ENCODE data around the gene ANGPTL2. TPM values are rescaled to one million over a fixed set of nuclear protein-coding genes. Genes with fewer than 3 reads are reported as not detected.
"Not testable (repeated sequence)": the region's sequence is repeated elsewhere in the genome, so short reads cannot be mapped to it uniquely, and the experiment has no call there.

Gene ANGPTL2, protein sequence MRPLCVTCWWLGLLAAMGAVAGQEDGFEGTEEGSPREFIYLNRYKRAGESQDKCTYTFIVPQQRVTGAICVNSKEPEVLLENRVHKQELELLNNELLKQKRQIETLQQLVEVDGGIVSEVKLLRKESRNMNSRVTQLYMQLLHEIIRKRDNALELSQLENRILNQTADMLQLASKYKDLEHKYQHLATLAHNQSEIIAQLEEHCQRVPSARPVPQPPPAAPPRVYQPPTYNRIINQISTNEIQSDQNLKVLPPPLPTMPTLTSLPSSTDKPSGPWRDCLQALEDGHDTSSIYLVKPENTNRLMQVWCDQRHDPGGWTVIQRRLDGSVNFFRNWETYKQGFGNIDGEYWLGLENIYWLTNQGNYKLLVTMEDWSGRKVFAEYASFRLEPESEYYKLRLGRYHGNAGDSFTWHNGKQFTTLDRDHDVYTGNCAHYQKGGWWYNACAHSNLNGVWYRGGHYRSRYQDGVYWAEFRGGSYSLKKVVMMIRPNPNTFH
- total RNA-seq (10 to 100 TPM; 33.8 to 69.5 (median 47.2) TPM), polyA plus RNA-seq (26.7 TPM)
- long read RNA-seq, donor 1, transcript ANGPTL2-202 (5 exons, 3,707 nt): major isoform, 17 of 37 reads
- long read RNA-seq, donor 1, partial matches to known transcripts: 14 of 37 reads
- long read RNA-seq, donor 1, other reads (novel, unspliced or antisense): 6 of 37 reads
- long read RNA-seq, donor 2, transcript ANGPTL2-202 (5 exons, 3,707 nt): major isoform, 18 of 29 reads
- long read RNA-seq, donor 2, partial matches to known transcripts: 9 of 29 reads
- long read RNA-seq, donor 2, other reads (novel, unspliced or antisense): 2 of 29 reads
- long read RNA-seq, donor 3, transcript ANGPTL2-202 (5 exons, 3,707 nt): major isoform, 48 of 82 reads
- long read RNA-seq, donor 3, partial matches to known transcripts: 20 of 82 reads
- long read RNA-seq, donor 3, other reads (novel, unspliced or antisense): 10 of 82 reads
- long read RNA-seq, donor 4, transcript ANGPTL2-202 (5 exons, 3,707 nt): major isoform, 17 of 23 reads
- long read RNA-seq, donor 4, partial matches to known transcripts: 5 of 23 reads
- long read RNA-seq, donor 4, other reads (novel, unspliced or antisense): 1 of 23 reads

DNA sequence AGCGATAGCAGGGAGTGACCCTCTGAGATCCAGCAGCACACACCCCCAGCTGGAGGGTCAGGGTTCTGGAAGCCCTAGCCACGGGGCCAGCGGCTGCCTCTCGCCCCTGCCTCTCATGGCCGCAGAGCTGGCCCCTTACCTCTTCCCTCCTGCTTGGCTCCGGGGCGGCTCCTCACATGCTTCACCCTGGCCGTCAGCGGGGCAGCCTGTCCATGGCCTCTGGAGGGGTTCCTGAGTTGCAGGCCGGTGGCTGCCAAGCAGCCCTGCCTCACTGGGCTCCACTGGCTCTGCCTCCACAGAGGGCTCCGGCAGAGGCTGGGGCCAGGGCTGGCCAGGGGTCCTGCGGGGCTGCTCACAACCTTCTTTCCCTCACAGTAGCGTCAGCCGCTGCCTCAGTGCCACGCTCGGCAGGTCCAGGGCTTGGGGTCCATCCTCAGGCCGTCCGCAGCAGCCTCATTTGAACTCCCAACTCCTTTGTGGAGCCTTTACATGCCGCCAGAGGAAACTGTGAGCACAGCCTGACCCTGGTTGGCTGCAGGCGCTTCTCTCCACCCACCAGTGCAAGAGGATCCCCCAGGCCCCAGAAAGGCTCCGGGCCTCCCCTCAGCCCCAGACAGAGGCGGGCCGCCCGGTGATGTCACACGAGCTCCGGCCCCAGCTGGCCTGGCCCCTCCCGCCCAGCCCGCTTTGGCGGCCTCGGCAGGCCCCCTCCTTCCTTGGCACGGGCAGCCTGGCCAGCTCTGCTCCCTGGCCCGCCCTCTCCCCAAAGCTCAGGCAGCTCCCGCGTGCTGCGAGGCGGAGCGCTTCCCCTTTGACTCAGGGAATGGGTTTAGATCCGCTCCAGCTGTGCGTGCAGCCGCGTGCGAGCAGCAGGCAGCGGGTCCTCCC, at the start of gene ANGPTL2:
Gene ANGPTL2 (minus strand): TSS at position 460 of the 888 bp plus-strand sequence. CDS start 13,904 bp downstream, outside the sequence.
- no peaks in the 10 kb centered on the region for H3K9me3 ChIP-seq (ENCODE audit: control insufficient read depth, low read length)
- 4% methylated on average over 43 of the region's 43 CpGs for WGBS
- H3K27ac ChIP-seq (ENCODE audit: low read length): peak within 1 kb of the TSS; percentile 91
- peak; percentile 96 for ATAC-seq
- H3K4me3 ChIP-seq (ENCODE audit: low read length): peak within 1 kb of the TSS; percentile 56
- H3K4me1 ChIP-seq (ENCODE audit: control insufficient read depth, insufficient read depth, low read length): peaks cover 8% of the 10 kb centered on the region
- intact Hi-C loops (cut with DNase I): loop anchor here in 1 of 4 donors (10.0 kb wide), 1 partner anchor 62 kb away; no protein-coding TSS in a partner anchor
- no peaks in the 10 kb centered on the region for H3K27me3 ChIP-seq (ENCODE audit: control insufficient read depth, insufficient read depth)
- peak; percentile 96 to 98 (median 97) for DNase-seq

DNA sequence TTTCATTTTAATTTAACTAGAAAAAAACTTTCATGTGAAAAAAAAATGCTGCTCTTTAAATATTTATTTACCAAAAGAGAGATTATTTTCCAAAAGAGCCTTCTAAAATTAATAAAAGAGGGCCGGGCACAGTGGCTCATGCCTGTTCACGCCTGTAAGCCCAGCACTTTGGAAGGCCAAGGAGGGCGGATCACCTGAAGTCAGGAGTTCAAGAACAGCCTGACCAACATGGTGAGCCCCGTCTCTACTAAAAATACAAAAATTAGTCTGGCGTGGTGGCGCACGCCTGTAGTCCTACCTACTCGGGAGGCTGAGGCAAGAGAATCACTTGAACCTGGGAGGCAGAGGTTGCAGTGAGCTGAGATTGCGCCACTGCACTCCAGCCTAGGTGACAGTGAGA, 48.9 kb upstream of the ANGPTL2 start:
- 98% methylated on average over 9 of the region's 9 CpGs for WGBS
- H3K27ac ChIP-seq (ENCODE audit: low read length); H3K9me3 ChIP-seq (ENCODE audit: control insufficient read depth, low read length); H3K4me3 ChIP-seq (ENCODE audit: low read length); ATAC-seq; DNase-seq; H3K27me3 ChIP-seq (ENCODE audit: control insufficient read depth, insufficient read depth); intact Hi-C loops (cut with DNase I); H3K4me1 ChIP-seq (ENCODE audit: control insufficient read depth, insufficient read depth, low read length): not testable (repeated sequence)

DNA sequence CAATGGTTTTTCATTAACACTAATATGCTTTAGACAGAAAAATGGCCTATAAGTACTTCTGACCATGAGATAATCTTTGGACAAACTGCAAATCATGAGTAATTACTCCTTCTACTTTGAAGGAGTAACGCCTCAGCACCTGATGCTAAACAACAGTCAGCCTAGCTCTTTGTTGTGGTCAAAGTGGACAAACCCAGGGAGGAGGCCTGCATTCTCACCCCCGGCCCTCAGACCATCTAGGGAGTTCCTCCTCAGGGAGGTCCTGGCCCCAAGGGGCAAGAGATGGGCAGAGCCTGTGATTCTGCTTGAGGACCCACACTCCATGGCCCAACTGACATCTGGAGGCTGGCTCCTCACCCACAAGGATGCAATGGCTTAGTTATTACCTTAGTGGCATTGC, 48.2 kb upstream of the ANGPTL2 start:
- H3K4me1 ChIP-seq (ENCODE audit: control insufficient read depth, insufficient read depth, low read length): peaks cover 1% of the 10 kb centered on the region
- WGBS: 95% methylated on average over 2 of the region's 2 CpGs
- H3K9me3 ChIP-seq (ENCODE audit: control insufficient read depth, low read length): no peaks in the 10 kb centered on the region
- no peak for ATAC-seq
- H3K4me3 ChIP-seq (ENCODE audit: low read length): no peak overlapping the region
- intact Hi-C loops (cut with DNase I): no loop called here
- no peaks in the 10 kb centered on the region for H3K27me3 ChIP-seq (ENCODE audit: control insufficient read depth, insufficient read depth)
- no peak for DNase-seq
- no peak overlapping the region for H3K27ac ChIP-seq (ENCODE audit: low read length)

DNA sequence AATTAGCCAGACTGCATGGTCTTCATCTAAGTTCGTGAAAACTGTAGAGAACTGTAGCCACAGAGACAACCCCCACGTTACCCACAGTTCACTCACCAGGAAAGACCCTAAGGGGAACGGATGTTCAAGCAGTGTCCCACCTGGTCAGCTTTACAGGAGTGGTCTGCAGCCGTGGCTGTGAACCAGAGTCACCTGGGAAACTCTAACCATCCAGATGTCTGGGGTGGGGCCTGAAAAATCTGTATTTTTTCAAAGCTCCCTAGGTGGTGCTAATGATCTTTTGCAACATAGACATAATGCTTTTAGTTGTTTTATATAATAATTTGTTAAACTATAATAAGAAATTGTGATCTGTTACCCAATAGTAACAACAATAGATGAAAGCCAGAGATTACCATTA, 47.7 kb upstream of the ANGPTL2 start:
- Histone ChIP-seq H3K4me3 (ENCODE audit: low read length) (no peak overlapping the region), H3K27me3 (ENCODE audit: control insufficient read depth, insufficient read depth) (no peaks in the 10 kb centered on the region), H3K9me3 (ENCODE audit: control insufficient read depth, low read length) (no peaks in the 10 kb centered on the region), H3K27ac (ENCODE audit: low read length) (no peak overlapping the region), H3K4me1 (ENCODE audit: control insufficient read depth, insufficient read depth, low read length) (peaks cover 1% of the 10 kb centered on the region)
- WGBS: 89% methylated on average over 4 of the region's 4 CpGs
- ATAC-seq (no peak), DNase-seq (no peak)
- intact Hi-C loops (cut with DNase I): no loop called here

DNA sequence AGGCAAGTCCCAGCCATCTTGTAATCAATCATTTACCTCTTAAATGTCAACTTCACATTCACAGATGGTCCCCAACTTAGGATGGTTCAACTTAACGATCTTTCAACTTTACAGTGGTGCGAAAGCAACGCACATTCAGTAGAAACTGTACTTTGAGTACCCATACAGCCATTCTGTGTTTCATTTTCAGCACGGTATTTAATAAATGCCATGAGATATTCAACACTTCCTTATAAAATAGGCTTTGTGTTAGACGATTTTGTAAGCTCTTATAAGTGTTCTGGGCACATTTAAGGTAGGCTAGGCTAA, 47.1 kb upstream of the ANGPTL2 start:
- WGBS: 74% methylated on average over 5 of the region's 5 CpGs
- H3K9me3 ChIP-seq (ENCODE audit: control insufficient read depth, low read length): no peaks in the 10 kb centered on the region
- no peak overlapping the region for H3K27ac ChIP-seq (ENCODE audit: low read length)
- no peaks in the 10 kb centered on the region for H3K27me3 ChIP-seq (ENCODE audit: control insufficient read depth, insufficient read depth)
- intact Hi-C loops (cut with DNase I): no loop called here
- peaks cover 1% of the 10 kb centered on the region for H3K4me1 ChIP-seq (ENCODE audit: control insufficient read depth, insufficient read depth, low read length)
- DNase-seq: no peak
- no peak for ATAC-seq
- no peak overlapping the region for H3K4me3 ChIP-seq (ENCODE audit: low read length)

DNA sequence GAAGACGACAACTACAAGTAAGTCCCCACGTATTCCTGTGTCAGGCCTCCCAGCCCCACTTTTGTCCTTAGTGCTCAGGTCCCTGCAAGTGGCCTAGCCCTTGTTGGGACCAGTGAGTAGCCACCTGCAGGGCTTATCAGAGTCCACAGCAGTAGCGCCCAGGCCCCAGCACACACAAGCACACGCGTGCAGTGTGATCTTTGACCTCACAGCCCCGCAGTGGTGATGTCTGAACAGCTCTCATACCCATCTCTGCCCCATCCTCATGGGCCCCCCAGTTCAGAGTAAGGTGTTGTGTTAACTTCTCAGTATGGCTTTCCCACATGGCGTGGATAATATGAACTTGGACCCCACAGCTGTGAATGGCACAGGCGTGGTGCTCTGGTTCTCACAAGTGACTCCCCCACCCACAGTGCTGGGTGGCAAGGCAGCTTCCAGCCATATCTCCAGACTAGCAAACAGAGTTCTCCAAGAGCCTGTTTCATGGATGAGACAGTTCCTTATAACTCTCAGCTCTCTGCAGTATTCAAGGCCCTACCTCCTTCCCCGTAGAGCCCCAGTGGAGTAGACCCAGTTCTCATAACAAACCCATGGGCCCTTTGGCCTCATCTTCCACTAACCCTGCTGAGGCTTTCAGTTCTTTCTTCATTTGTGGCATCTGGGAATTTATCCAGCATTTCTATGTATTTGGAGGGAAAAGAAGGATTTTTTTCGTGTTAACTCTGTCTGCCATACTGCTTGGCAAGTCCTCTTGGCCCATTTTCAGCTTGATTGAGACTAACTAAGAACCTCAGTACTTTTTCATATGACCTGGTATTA, 46.5 kb upstream of the ANGPTL2 start:
- 90% methylated on average over 10 of the region's 10 CpGs for WGBS
- intact Hi-C loops (cut with DNase I): no loop called here
- DNase-seq (no peak), ATAC-seq (peak in 1 of 2 donors; percentile 19)
- Histone ChIP-seq H3K27me3 (ENCODE audit: control insufficient read depth, insufficient read depth) (no peaks in the 10 kb centered on the region), H3K4me1 (ENCODE audit: control insufficient read depth, insufficient read depth, low read length) (peaks cover 1% of the 10 kb centered on the region), H3K4me3 (ENCODE audit: low read length) (no peak overlapping the region), H3K27ac (ENCODE audit: low read length) (no peak overlapping the region), H3K9me3 (ENCODE audit: control insufficient read depth, low read length) (no peaks in the 10 kb centered on the region)

DNA sequence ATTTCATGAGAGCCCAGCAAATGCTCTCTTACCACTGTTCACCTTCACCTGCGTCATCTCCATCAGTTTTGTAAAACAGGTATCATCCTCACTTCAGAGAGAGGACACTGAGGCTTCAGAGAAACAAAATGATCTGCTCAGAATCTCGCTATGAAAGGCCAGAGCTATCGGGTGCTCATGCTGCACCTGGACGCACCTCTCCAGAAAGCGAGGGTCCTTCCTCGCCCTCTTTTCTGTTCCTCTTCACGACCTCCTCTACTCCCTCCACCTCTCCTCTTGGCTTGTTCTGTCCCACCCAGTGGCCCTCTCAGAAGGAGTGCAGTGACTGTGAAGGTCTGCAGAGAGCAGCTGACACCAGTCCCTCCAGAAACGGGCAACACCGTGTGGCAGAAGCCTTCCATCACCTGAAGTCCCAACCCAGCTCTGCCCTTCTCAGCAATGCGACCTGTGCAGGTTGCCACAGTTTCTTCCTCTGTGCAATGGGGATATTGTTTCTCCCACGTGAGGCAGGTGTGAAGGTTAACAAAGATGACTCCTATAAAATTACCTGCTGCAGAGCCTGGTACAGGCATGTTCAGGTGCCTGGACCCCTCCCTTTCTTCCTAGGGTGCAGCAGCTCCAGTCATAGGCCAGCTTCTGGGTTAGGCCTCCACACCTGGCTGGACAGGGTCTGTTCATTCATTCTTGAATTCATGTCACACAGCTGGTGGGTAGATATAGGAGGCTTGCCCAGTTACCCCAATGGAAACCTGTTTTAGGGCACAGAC, 45.3 kb upstream of the ANGPTL2 start:
- Histone ChIP-seq H3K4me1 (ENCODE audit: control insufficient read depth, insufficient read depth, low read length) (peaks cover 2% of the 10 kb centered on the region), H3K4me3 (ENCODE audit: low read length) (no peak overlapping the region), H3K27me3 (ENCODE audit: control insufficient read depth, insufficient read depth) (no peaks in the 10 kb centered on the region), H3K9me3 (ENCODE audit: control insufficient read depth, low read length) (no peaks in the 10 kb centered on the region), H3K27ac (ENCODE audit: low read length) (no peak overlapping the region)
- DNase-seq (no peak), ATAC-seq (no peak)
- 96% methylated on average over 11 of the region's 11 CpGs for WGBS
- intact Hi-C loops (cut with DNase I): no loop called here

DNA sequence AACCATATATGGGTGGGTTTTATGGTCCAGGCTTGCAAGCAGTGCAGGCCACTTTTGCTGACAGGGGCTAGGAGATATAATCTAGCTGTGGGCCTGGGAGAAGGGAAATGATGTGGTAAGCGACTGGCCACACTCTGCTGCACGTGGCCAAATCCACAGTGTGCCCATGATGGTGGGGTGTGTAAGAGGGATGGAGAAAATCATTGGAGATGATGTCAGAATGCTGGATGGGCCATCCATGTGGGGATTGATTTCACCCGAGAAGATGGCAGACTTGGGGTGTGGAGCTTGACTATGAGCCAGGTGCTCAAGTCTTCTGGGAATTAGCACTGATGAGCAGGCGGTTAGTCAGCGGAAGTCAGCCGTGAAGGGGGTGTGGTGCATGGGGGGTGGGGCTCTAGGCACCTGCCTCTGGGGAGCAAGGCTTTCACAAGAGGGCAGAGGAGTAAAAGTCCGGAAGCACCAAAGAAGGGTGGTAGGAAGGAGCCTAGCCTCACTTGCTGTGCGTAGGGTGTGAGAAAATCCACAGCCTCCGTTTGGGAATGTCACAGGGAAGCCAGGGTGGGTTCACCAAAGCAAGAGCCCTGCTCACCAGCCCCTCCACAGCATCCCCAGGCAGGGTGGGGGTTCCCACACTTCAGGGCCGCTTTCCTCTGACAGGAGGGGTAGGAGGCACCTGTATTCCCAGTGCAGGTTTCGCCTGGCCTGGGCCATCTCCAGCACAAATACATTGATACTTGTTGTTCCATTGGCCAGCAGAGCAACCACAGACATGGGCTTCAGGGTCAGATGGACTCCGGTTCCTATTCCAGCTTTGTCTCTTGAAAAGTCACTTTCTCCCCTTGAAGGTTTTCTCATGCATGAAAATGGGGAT, 44.5 kb upstream of the ANGPTL2 start:
- Histone ChIP-seq H3K27ac (ENCODE audit: low read length) (no peak overlapping the region), H3K9me3 (ENCODE audit: control insufficient read depth, low read length) (no peaks in the 10 kb centered on the region), H3K4me1 (ENCODE audit: control insufficient read depth, insufficient read depth, low read length) (peaks cover 2% of the 10 kb centered on the region), H3K4me3 (ENCODE audit: low read length) (no peak overlapping the region), H3K27me3 (ENCODE audit: control insufficient read depth, insufficient read depth) (no peaks in the 10 kb centered on the region)
- ATAC-seq: no peak
- DNase-seq: no peak
- intact Hi-C loops (cut with DNase I): no loop called here
- 89% methylated on average over 12 of the region's 12 CpGs for WGBS

DNA sequence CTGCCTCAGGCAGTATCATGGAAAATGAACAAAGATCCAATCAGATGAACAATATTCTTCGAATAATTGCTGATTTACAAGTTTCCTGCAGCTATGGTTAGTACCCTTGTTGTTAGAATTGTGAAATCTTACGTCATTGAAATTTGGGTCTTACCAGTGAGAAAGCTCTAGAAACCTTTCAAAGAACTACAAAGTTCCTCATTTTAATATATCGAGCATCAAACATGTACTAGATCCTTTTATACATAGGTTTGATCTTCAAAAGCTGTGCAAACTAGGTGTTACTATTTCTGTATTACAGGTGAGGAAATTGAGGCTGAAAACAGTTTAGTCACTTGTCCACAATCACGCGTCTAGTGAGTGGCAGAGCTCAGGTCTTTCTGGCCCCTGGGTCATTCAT, 43.7 kb upstream of the ANGPTL2 start:
- WGBS: 87% methylated on average over 5 of the region's 5 CpGs
- ATAC-seq: no peak
- Histone ChIP-seq H3K4me3 (ENCODE audit: low read length) (no peak overlapping the region), H3K4me1 (ENCODE audit: control insufficient read depth, insufficient read depth, low read length) (peaks cover 2% of the 10 kb centered on the region), H3K27ac (ENCODE audit: low read length) (no peak overlapping the region), H3K9me3 (ENCODE audit: control insufficient read depth, low read length) (no peaks in the 10 kb centered on the region), H3K27me3 (ENCODE audit: control insufficient read depth, insufficient read depth) (no peaks in the 10 kb centered on the region)
- DNase-seq: no peak
- intact Hi-C loops (cut with DNase I): no loop called here

All from right cardiac atrium (tissue), 5 donors.